ENCODE data around the gene TFCP2L1.

Gene TFCP2L1

GRCh38 chr2:121218386-121218938 is 66.5 kb downstream of the TFCP2L1 start:
- no peak for DNase-seq (ENCODE audit: low spot score)

- DNase-seq (ENCODE audit: low spot score), result no peak
These were observed 67.4 kb downstream of the TFCP2L1 start for GRCh38 chr2:121217627-121218026.

GRCh38 chr2:121214296-121214695 is 70.7 kb downstream of the TFCP2L1 start:
- DNase-seq (ENCODE audit: low spot score), result no peak

- DNase-seq (ENCODE audit: low spot score), result no peak
These were observed 71.6 kb downstream of the TFCP2L1 start for GRCh38 chr2:121213386-121213785.

- no peak for DNase-seq (ENCODE audit: low spot score)
These were observed 72.2 kb downstream of the TFCP2L1 start for GRCh38 chr2:121212661-121213325.

GRCh38 chr2:121211689-121212151 is 73.3 kb downstream of the TFCP2L1 start:
- no peak for DNase-seq (ENCODE audit: low spot score)

- no peak for DNase-seq (ENCODE audit: low spot score)
These were observed 73.8 kb downstream of the TFCP2L1 start for GRCh38 chr2:121211251-121211650.

- DNase-seq (ENCODE audit: low spot score), result no peak
These were observed 74.3 kb downstream of the TFCP2L1 start for GRCh38 chr2:121210691-121211090.

- no peak for DNase-seq (ENCODE audit: low spot score)
These were observed 75.9 kb downstream of the TFCP2L1 start for GRCh38 chr2:121209014-121209610.

GRCh38 chr2:121207494-121207893 is 77.5 kb downstream of the TFCP2L1 start:
- DNase-seq (ENCODE audit: low spot score), result no peak

- DNase-seq (ENCODE audit: low spot score), result no peak
These were observed 79.6 kb downstream of the TFCP2L1 start for GRCh38 chr2:121205321-121205942.

- no peak for DNase-seq (ENCODE audit: low spot score)
These were observed 81.3 kb downstream of the TFCP2L1 start for GRCh38 chr2:121203591-121204249.

- DNase-seq (ENCODE audit: low spot score), result no peak
These were observed 82.3 kb downstream of the TFCP2L1 start for GRCh38 chr2:121202541-121203310.

GRCh38 chr2:121201796-121202195 is 83.2 kb downstream of the TFCP2L1 start:
- DNase-seq (ENCODE audit: low spot score), result no peak

GRCh38 chr2:121200419-121201315 is 84.3 kb downstream of the TFCP2L1 start:
- no peak for DNase-seq (ENCODE audit: low spot score)

GRCh38 chr2:121200011-121200347 is 85.0 kb downstream of the TFCP2L1 start:
- DNase-seq (ENCODE audit: low spot score), result no peak

- no peak for DNase-seq (ENCODE audit: low spot score)
These were observed 85.6 kb downstream of the TFCP2L1 start for GRCh38 chr2:121199281-121200010.

- DNase-seq (ENCODE audit: low spot score), result no peak
These were observed 87.5 kb downstream of the TFCP2L1 start for GRCh38 chr2:121197369-121198091.

GRCh38 chr2:121196849-121197155 is 88.2 kb downstream of the TFCP2L1 start:
- no peak for DNase-seq (ENCODE audit: low spot score)

Measured in CD4-positive, alpha-beta T cell treated with Interleukin-6 at 100 ng/mL for 8 hours (primary cell).